HL-60/S4 treated with retinoic acid at 250 ng/mL for 4 days and 3 days (cell line): Measurements from ENCODE around the gene HSF5.
"Not testable (repeated sequence)": the region's sequence is repeated elsewhere in the genome, so short reads cannot be mapped to it uniquely, and the experiment has no call there.

Source experiments
- in situ Hi-C: fragments of 300-500 bp; cut with MboI; formaldehyde crosslinking; loops from 2 replicates; pipeline ENCODE4 v1.7.0; 2022; ENCODE audit warnings: low sequenced_read_pairs

Gene HSF5

GRCh38 chr17:58415371-58416055, 72.7 kb downstream of the HSF5 start:
- in situ Hi-C loops = no loop called here

GRCh38 chr17:58414596-58414997, 73.6 kb downstream of the HSF5 start:
- in situ Hi-C loops = no loop called here

GRCh38 chr17:58413684-58414083, 74.5 kb downstream of the HSF5 start:
- in situ Hi-C loops = no loop called here

- in situ Hi-C loops = no loop called here
These were observed 75.1 kb downstream of the HSF5 start for GRCh38 chr17:58412961-58413586.

GRCh38 chr17:58412064-58412703, 76.0 kb downstream of the HSF5 start:
- in situ Hi-C loops = no loop called here

- in situ Hi-C loops = no loop called here
These were observed 76.8 kb downstream of the HSF5 start for GRCh38 chr17:58411408-58411894.

GRCh38 chr17:58410714-58411407, 77.3 kb downstream of the HSF5 start:
- in situ Hi-C loops = no loop called here

GRCh38 chr17:58409432-58409831, 78.8 kb downstream of the HSF5 start:
- in situ Hi-C loops = no loop called here

GRCh38 chr17:58403311-58403710, 84.9 kb downstream of the HSF5 start:
- in situ Hi-C loops = no loop called here

- in situ Hi-C loops = no loop called here
These were observed 85.5 kb downstream of the HSF5 start for GRCh38 chr17:58402679-58403078.

- in situ Hi-C loops = no loop called here
These were observed 86.2 kb downstream of the HSF5 start for GRCh38 chr17:58402047-58402446.

- in situ Hi-C loops = no loop called here
These were observed 86.9 kb downstream of the HSF5 start for GRCh38 chr17:58401287-58401686.

- in situ Hi-C loops = no loop called here
These were observed 87.4 kb downstream of the HSF5 start for GRCh38 chr17:58400826-58401225.

GRCh38 chr17:58399974-58400373, 88.2 kb downstream of the HSF5 start:
- in situ Hi-C loops = no loop called here

GRCh38 chr17:58398574-58399266, 89.5 kb downstream of the HSF5 start:
- in situ Hi-C loops = no loop called here

- in situ Hi-C loops = not testable (repeated sequence)
These were observed 90.8 kb downstream of the HSF5 start for GRCh38 chr17:58397421-58397820.

- in situ Hi-C loops = no loop called here
These were observed 92.0 kb downstream of the HSF5 start for GRCh38 chr17:58396173-58396572.

- in situ Hi-C loops = no loop called here
These were observed 93.5 kb downstream of the HSF5 start for GRCh38 chr17:58394534-58395223.

GRCh38 chr17:58391302-58391984, 96.8 kb downstream of the HSF5 start:
- in situ Hi-C loops = no loop called here

GRCh38 chr17:58390884-58391283, 97.3 kb downstream of the HSF5 start:
- in situ Hi-C loops = no loop called here
